HG03280 (cell line): ENCODE measurements around the gene LPO.
A peak's percentile ranks its signal among the peaks of the same experiment; 100 is the strongest.

Experiments
- ATAC-seq: cut with Tn5 transposase; IDR thresholded peaks from one replicate; pipeline ENCODE4 v1.9.1; 2021; ENCODE audit warnings: mild to moderate bottlenecking, moderate library complexity; ENCODE audit not compliant: unreplicated experiment

The LPO gene

DNA sequence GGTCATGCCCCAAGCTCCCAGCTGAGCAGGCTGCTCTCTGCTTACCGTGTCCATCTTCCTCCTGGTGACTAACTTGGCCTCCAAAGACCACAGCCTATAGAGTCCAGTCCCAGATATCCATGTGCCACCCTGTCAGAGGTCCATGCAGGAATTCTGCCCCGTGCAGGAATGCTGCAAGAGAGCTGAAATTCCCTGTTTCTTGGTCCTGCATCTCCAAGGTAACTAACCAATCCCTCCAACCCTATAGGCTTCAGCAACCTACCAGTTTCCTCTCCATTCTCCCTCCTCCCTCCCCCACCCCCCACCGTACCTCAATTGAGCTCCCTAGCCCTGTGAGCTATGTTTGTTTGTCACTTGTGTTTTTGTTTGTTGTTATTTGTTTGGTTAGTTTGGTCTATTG is 9.7 kb upstream of the LPO start:
- no peak for ATAC-seq

DNA sequence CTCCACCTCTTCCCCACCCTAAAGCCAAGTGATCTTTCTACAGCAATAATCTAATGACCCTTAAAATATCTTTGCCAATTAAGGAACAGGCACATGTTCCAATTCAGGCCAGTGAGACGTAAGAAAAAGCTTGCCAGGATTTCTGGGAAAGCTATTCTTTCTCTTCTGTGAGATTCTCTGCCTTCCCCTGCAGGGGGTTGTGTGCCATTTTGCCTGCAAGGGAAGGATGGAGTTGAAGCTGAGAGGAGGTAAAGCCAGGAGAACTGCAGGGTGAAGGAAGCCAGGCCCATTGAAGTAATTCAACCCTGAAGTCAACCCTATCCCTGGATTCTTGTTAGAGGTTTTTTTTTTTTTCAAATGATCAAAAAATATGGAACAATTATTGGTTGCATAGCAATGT is 9.0 kb upstream of the LPO start:
- ATAC-seq, result no peak

DNA sequence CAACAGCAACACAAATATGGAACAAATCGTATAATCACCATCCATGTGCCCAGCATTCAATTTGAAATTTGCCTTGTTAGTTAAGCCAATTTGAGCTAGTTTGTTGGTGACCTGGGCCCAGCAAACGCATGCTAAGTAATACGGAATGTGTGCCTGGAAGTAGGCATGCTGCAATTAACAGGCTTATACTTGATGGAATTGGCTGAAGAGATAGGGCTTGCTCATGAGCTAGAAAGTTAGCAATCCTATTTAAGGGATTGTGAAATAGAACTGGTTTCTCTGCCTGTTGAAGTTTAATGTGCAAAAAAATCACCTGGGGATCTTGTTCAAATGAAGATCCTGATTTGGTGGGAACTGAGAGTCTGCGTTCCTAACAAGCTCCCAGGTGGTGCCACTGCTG is 8.5 kb upstream of the LPO start:
- no peak for ATAC-seq

DNA sequence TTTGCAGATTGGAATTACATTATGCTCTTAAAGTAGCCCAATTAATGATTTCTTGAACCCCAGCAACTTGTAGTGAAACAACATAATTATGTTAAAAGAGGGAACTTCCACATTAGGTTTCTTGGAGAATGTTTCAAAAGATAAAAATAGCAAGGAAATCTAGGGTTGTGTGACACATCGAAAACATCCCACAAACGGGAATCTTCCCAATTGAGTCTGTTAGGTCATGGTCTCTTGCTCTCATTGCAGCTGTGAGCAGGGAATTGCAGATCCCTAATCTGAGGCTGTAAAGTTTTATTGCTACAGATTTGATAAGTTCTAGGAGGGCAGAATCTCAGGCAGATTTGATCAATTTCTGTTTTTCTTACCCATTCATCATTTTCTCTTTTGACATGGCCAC is 6.7 kb upstream of the LPO start:
- ATAC-seq, result no peak

DNA sequence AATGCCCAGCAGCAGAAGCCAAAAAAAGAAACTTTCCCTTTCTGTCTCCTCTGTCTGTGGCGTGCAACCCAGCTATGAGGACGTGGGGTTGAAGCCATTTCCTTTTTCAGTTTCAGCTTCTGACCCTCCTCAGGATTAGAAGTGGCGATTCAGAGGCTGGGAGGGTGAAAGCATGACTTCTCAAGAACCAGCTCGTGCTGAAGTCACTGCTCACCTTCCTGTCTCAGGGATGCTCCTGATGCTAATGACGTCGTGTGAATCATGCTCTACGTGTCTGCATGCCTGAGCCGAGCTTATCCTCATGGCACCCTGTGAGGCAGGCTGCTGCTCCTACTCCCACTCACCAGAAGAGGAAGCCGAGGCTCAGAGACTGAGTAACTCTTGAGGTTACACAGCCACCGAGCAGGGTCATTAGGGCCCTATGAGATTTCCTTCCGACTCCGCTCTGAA is 5.7 kb upstream of the LPO start:
- peak; percentile 64 for ATAC-seq

DNA sequence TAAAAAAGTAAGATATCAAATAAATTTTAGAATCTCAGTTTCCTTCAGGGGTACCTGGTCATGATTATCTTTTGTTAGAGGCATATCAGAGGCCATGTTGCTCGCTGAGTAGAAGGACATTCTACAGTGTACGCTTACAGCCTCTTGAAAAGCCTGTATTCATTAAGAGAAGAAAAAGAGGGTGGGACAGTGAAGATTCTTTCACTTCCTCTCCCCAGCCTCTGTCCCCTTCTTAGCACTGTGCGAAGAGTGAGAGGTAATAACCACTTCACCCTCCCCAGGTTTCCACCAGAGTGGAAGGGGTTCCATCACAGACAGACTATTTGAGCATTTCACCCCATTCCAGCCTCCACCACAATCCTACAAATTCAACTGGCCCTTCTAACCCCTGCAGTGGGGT is 4.8 kb upstream of the LPO start:
- ATAC-seq, result peak; percentile 49

DNA sequence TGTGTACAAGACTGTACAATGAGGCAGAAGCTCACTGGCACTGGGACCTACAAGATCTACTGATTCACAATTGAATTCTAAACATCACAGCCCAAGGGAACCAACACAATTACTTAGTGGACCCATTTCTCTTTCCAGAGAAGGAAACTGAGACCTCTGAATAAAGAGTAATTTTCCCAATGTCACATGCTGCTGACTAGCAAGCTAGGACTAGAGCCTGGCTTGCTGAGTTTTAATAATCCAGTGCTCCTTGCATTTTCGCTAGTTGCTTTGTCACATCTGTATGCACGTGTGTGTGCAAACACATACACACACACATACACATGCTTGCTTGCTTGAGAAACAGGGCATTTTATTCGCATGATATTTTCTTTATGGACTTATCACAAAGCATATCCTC is 3.9 kb upstream of the LPO start:
- ATAC-seq, result no peak

DNA sequence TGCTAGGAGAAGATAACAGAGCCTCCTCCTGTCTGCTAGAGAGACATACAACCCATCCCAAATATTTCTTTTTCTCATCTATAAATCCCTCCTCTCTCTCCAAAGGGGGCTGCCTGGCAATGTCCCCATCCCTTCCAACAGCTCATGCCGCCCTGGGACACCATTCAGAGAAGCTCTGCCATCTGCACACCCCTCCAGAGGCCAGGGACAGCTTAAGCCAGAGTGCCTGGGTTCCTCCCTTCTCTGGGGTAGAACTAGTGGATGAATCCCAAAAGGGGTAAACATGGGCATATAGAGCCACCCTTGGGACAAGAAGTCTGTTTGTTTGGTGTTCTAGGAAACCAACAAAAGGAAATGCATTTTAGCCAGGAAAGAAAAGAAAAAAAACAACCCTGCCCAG is 2.6 kb upstream of the LPO start:
- no peak for ATAC-seq

DNA sequence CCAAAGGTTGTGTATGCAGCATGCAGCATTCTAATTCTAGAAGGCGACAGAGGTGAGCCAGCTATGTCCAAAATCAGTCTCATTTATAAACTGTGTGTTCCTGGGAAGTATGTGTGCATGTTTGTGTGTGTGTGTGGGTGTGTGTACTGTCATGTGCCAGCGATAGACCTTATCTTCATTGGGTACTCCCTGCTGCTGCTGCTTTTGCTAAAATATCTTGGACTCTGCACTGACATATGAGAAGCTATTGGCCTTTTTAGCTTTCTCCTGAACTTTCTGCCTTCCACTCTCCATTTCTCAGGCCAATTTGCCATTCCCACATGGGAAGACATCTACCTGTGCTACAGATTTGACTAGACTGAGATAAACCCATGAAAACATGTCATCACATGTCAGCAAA is 2.0 kb upstream of the LPO start:
- no peak for ATAC-seq

DNA sequence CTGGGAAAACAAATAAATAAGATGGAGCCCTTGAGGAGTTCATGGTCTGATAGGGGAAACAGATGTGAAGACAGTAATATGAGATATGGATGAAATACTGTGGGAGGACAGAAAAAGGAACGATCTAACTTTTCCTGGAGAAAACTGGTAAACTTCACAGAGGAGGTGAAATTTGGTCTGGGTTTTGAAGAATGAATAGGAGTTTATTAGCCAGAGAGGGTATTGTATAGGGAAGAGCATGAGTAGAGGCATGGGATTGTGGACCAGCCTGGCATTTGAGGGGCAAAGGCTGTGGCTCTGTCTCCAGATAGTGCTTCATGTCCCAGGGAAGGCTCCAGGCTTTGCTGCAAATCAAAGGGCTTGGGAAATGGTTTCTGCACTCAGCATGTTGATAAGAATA is 1.6 kb downstream of the LPO start:
- no peak for ATAC-seq

DNA sequence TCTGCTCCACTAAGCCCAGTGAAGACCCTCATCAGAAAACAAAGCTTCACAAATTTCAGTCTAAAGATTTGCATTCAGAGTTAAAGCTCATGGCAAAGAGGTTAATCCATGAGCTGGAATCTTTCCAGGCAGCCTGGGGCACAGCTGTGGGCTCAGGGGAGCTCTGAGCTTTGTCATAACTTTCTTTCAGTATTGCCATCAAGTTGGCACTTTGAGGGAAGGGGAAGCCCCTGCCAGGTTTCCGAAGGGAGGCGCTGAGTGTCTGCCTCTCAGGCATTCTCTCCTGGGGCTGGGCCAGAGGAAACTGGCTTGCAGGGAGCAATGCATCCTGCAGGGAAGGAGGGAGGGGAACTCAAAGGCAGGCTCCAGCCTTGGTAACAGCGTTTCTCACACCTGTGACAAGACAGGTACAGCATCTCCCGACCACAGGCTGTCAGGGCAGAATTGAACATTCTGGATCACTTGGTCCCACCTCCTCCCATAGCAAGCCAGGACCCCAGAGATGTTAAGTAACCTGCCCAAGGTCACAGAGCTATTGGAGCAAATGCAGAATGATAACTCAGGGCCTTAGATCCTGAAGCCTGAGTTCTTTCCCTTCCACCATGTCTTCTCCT is 3.9 kb downstream of the LPO start:
- ATAC-seq, result no peak

DNA sequence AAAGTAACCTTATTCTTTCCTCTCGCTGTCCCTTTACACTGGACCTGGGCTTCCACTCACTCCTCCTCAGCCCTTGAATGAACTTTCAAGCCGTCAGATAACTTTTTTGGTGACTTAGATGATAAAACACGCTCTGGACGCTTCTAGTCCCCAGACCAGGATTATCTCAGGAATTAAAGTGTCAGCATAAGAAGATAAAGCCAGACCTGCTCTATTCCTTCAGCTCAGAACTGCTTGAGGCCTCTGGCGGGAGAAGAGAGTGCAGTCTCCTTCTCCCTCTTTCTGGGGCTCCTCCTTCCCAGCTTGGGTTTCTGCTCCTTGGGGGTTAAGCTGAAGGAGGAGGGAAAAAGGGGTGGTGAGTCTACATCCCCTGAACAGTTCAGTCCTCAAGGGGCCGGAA is 6.6 kb downstream of the LPO start:
- no peak for ATAC-seq

DNA sequence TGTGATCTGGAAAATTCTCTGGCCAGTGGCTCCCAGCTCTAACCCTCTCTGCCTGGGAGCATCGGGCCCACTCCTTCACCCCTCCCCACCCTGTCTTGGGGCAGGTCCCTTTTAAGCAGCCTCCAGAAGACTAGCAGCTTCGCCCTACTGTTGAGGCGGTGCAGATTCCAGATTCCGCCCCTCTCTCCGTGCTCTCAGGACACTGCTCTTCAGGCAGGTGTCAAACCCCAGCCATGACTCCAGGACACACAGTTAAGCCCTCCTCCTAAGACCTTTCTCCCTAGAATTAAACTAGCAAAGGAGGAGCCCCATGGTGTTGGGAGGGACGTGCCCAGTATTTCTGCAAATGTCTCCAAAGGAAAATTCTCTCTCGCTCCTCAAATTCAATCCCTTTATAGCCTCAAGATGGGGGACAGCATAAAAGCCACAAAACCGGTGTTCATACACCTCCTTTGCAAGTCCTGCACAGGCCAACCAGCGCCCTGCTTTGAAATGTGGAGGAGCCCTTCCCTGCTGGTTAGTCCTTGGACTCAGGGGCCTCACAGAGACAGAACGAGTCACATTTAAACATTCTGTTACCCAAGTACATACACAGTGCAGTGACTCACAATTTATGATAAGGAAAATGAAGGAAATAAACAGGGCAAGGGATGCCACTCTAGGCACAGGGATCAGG is 7.2 kb downstream of the LPO start:
- no peak for ATAC-seq

DNA sequence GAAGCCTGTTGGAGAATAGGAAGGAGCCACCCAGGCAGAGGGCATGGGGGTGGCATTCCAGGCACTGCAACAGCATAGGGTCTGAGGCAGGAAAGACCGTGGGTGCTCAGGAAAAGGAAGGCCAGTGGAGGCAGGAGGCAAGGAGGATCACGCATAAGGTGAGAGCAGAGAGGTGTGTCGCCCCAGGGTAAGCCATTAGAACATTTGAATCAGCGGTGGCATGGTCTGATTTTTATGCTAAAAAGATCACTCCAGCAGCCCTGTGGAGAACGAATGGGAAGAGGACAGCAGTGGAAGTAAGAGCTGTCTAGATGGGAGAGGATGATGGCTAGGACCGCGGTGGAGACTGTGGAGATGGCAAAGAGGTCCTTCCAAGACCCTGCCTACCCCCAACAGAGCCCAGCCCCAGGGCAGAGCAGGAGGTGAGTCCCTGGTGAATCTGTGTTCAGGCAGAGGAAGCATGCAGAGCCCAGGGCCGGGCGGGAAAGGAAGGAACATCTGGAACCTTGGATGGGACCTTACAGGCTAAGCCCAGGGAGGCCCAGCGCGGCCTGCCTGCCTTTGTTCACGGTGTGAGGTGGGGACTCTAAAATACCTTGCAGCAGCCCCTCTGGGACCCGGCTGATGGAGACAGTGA is 7.8 kb downstream of the LPO start:
- ATAC-seq, result no peak

DNA sequence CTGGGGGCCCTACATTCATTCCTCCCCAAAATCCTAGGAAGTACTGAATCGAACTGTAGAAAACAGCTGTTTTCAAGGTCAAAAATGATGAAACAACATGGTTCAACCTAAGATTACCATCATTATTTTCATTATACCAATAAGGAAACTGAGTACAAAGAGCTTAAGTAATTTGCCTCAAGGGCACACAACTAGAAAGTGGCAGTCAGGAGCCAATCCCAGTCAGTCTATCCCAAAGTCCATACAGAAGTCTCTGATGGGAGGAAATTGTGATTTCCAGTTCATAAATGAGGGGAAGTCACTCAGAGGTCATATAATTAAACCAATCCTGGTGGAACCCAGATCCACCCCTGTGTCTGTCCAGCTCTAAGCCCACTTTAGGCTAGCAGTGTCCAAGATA is 8.4 kb downstream of the LPO start:
- ATAC-seq, result no peak

DNA sequence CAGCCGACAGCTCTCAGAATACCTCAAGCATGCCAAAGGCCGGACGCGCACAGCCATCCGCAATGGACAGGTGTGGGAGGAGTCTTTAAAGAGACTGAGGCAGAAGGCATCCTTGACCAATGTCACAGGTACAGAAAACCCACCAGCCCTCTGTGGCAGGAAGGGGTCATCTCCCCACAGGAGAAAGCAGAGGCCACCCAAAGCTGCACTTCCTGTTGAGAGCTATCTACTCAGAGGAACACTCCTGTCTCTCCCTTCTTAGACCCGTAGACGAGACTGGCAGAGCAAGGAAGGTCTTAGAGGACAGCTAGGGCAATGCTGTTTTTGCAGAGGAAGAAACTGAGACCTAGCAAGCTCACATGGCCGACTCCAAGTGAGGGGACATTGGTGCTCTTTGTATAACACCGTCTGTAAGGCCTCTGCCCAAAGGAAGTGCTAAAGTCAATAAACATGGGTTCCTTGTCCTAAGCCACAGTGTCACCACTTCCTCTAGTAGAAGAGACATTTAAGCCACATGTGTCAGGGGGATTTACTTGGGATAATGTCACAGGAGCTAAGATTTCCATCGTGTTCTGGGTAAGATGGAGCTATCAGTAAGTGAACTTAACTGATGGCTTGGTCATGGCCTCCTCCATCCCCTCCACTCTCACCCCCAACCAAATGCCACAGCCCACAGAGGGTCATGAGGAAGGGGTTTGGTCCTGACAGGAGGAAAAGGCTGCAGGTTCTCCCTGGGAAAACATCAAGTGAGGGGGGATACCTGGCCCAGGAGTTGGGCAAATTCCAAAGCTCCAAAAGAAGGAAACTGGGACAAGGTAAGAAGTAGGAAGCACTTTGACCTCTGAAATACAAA is 9.4 kb downstream of the LPO start:
- no peak for ATAC-seq

DNA sequence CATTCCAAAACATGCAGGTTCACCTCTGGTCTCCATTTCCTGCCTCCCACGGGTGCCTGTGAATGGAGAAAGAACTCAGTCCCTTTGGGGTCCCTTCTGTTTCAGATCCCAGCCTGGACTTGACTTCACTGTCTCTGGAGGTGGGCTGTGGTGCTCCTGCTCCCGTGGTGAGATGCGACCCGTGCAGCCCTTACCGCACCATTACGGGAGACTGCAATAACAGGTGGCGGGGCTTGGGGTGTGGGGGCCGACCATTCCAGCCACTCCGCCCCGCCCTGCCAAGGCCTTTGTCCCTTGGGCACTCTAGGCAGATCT is 10.5 kb downstream of the LPO start:
- ATAC-seq, result no peak

DNA sequence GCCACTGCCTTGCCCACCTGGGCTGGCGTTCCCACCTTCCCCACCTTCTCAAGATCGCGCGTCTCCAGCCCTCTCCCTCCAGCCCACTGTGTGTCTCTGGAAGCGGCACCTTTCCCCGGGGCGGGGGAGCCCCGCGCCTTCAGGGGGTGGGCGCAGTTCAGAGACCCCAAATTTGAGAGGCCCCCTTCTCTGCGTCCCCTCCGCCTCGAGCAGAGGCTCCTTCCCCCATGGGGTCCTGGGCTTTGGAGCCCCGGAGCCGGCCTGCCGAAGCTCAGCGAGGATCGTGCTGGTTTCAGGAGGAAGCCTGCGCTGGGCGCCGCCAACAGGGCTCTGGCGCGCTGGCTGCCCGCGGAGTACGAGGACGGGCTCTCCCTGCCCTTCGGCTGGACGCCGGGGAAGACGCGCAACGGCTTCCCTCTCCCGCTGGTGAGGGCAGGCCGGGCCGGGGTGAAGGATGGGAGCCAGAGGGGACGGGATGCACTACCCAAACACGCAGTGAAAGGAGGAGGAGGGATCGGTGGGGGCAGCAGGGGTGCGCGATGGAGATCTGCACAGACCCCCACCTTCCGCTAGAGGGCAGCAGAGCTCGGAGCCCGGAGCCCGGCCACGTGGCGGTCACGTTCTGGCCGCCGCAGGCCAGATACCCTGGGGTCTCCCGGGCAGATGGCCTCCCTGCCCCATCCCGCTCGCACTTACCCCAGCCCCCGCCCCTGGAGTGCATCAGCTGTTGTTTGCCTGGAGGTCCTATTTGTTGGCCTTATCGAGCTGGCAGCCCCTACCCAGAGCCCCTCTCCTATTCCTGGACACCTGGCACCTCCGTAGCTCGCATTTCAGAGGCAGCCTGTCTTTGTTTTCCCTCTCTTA is 11.1 kb downstream of the LPO start:
- peak; percentile 66 for ATAC-seq

DNA sequence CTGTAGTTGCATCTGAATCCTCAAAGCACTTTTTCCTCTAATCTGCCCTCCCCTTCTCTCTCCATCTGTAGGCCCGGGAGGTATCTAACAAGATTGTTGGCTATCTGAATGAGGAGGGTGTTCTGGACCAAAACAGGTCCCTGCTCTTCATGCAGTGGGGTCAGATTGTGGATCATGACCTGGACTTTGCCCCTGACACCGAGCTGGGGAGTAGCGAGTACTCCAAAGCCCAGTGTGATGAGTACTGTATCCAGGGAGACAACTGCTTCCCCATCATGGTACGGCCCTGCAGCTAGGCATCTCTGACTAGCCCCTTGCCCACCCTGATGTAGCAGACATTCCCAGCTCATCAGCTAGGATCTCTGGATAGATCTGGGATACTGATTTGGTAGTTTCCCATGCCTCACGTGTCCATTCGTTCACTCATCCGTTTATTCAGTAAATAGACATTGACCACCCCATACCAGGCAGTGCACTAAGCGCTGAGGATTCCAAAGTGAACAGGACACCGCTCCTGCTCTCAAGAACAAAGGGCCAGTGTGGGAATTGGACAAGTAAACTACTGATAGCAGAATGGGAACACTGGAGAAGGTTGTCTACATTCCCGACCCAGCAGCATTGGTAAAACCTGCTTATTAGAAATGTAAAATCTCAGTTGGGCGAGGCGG is 12.1 kb downstream of the LPO start:
- ATAC-seq, result no peak

DNA sequence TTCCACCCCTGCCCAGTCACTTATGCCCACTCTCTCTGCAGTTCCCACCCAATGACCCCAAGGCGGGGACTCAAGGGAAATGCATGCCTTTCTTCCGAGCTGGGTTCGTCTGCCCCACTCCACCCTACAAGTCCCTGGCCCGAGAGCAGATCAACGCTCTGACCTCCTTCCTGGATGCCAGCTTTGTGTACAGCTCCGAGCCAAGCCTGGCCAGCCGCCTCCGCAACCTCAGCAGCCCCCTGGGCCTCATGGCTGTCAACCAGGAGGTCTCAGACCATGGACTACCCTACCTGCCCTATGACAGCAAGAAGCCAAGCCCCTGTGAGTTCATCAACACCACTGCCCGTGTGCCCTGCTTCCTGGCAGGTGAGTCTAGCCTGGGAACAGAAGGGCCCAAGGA is 13.8 kb downstream of the LPO start:
- no peak for ATAC-seq
